Measurements from ENCODE around the gene BRME1.

Gene BRME1

DNA sequence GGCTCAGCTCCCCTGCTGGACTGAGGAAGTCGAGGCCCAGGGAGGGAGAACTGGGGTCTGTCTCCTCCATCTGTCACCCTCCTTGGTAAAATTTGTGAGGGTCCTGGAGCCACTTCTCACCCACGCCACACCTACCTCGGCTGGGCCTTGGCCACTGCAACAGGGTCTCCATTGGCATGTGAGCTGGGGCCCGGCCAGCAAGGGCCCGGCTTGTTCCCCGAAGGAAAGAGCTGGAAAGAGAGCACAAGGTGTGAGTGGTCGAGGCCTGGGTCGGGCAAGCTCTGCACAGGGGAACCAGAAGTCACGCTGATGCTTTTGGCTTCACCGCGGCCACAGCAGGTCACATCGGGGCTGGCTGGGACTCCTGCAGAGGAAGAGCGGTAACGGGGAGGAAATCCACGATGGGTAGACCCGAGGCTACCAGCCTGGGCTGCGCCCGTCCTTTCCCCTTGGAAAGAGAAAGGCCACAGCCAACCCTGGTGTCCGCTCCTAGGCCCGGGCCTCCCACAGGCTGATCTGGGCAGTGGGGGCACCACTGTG lies 20.0 kb downstream of the BRME1 start:
- H3K9me3 ChIP-seq (ENCODE audit: insufficient read depth, low read length), result no peaks in the 10 kb centered on the region
- no peaks in the 10 kb centered on the region for H3K9me2 ChIP-seq (replicated peaks; ENCODE audit: insufficient read depth, low read length)
- no peaks in the 10 kb centered on the region for H3K36me3 ChIP-seq (ENCODE audit: low read length)
- no peak overlapping the region for H2AFZ ChIP-seq (ENCODE audit: low read depth, low read length, severe bottlenecking)
- H3K27me3 ChIP-seq (ENCODE audit: low read length), result no peaks in the 10 kb centered on the region
- H3K4me3 ChIP-seq (ENCODE audit: insufficient read depth, low read length, poor library complexity, severe bottlenecking), result no peak overlapping the region
- no peak for TF ChIP-seq EZH2phosphoT487 (conservative IDR thresholded peaks at IDR 0.05; ENCODE audit: low read length)
- TF ChIP-seq, protein P1, sequence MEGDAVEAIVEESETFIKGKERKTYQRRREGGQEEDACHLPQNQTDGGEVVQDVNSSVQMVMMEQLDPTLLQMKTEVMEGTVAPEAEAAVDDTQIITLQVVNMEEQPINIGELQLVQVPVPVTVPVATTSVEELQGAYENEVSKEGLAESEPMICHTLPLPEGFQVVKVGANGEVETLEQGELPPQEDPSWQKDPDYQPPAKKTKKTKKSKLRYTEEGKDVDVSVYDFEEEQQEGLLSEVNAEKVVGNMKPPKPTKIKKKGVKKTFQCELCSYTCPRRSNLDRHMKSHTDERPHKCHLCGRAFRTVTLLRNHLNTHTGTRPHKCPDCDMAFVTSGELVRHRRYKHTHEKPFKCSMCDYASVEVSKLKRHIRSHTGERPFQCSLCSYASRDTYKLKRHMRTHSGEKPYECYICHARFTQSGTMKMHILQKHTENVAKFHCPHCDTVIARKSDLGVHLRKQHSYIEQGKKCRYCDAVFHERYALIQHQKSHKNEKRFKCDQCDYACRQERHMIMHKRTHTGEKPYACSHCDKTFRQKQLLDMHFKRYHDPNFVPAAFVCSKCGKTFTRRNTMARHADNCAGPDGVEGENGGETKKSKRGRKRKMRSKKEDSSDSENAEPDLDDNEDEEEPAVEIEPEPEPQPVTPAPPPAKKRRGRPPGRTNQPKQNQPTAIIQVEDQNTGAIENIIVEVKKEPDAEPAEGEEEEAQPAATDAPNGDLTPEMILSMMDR (IDR thresholded peaks at IDR 0.05; ENCODE audit: insufficient read depth, low read length, poor library complexity, severe bottlenecking), result no peak
- no peak overlapping the region for H3K27ac ChIP-seq (ENCODE audit: low read depth, low read length)
- no peaks in the 10 kb centered on the region for H3F3A ChIP-seq (ENCODE audit: insufficient read depth)
- H4K20me1 ChIP-seq (ENCODE audit: low read depth, low read length), result no peaks in the 10 kb centered on the region
- H3K79me2 ChIP-seq (ENCODE audit: insufficient read depth, low read length), result no peaks in the 10 kb centered on the region
- no peak overlapping the region for H3K4me2 ChIP-seq (ENCODE audit: low read depth, low read length, poor library complexity, severe bottlenecking)
- H3K9ac ChIP-seq (ENCODE audit: low read length), result no peak overlapping the region

DNA sequence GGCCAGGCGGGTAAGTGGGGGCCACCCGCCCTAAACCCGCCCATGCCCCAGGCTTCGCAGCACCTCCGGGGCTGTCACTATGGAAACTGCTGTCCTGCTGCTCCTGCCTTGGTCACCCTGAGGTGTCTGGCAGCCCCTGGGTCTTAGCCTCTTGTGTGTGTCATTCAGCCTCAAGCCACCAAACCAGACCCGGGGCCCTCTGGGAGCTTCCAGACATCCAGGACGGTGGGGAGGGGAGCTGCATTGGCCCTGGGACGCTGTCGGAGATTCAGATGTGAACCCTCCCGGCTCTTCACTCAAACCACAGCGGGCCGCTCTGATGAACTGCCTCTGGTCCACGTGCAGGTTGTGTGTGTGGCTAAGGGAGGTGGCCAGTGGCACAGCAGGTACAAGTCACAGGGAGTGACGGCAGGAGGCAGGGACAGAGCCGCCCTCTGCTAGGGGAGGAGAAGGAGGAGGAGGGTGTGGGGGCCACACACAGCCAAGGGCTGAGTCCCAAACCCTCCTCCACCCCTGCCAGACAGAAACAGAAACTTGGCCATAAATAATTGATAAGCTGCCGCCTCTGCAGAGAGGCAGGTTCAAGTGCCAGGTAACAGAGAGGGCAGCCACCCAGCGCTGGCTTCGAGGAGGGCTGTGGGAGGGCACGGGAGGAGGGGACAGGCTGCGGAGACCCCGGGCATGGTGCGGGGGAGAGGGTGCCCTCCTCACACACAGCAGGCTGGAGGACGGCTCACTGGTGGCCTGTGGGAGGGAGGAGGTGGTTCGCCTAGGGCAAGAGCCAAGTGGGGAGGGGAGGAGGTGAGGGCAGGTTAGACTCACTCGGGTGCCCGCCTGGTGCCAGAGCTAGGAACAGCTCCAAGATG lies 21.0 kb downstream of the BRME1 start:
- H3K79me2 ChIP-seq (ENCODE audit: insufficient read depth, low read length), result no peaks in the 10 kb centered on the region
- no peaks in the 10 kb centered on the region for H4K20me1 ChIP-seq (ENCODE audit: low read depth, low read length)
- H3K4me2 ChIP-seq (ENCODE audit: low read depth, low read length, poor library complexity, severe bottlenecking), result no peak overlapping the region
- H3K9me3 ChIP-seq (ENCODE audit: insufficient read depth, low read length), result no peaks in the 10 kb centered on the region
- no peaks in the 10 kb centered on the region for H3F3A ChIP-seq (ENCODE audit: insufficient read depth)
- no peaks in the 10 kb centered on the region for H3K27me3 ChIP-seq (ENCODE audit: low read length)
- no peaks in the 10 kb centered on the region for H3K36me3 ChIP-seq (ENCODE audit: low read length)
- no peak overlapping the region for H3K4me3 ChIP-seq (ENCODE audit: insufficient read depth, low read length, poor library complexity, severe bottlenecking)
- no peak for TF ChIP-seq EZH2phosphoT487 (conservative IDR thresholded peaks at IDR 0.05; ENCODE audit: low read length)
- TF ChIP-seq, protein P1 (IDR thresholded peaks at IDR 0.05; ENCODE audit: insufficient read depth, low read length, poor library complexity, severe bottlenecking), result no peak
- no peak overlapping the region for H2AFZ ChIP-seq (ENCODE audit: low read depth, low read length, severe bottlenecking)
- no peak overlapping the region for H3K9ac ChIP-seq (ENCODE audit: low read length)
- no peaks in the 10 kb centered on the region for H3K9me2 ChIP-seq (replicated peaks; ENCODE audit: insufficient read depth, low read length)
- H3K27ac ChIP-seq (ENCODE audit: low read depth, low read length), result no peak overlapping the region

DNA sequence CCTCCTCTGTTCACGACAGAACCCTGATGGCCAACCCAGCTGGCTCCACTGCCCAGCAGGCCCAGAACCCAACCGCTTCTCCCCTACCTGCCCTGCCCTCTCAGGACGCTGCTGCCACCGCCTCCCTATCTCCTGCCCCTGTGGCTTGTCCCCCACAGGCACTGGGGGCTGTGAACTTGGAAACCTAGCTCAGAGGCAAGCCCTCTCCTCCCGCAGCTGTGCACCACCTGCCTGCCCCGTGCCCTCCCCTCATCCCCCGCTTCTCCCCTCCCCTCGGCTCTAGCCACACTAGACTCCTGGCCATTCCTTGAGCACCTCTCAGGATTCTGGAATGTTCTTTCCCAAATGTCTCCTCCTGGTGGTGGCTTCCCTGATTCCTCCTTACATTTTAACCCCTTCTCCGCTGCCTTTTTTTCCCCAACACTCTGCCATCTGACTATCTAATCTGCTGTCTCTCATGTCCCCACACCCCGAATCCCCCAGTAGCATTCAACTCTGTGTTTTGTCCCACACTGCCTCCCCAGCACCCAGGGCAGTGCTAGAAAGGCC lies 22.3 kb downstream of the BRME1 start:
- H3K9me3 ChIP-seq (ENCODE audit: insufficient read depth, low read length), result no peaks in the 10 kb centered on the region
- H3K9me2 ChIP-seq (replicated peaks; ENCODE audit: insufficient read depth, low read length), result no peaks in the 10 kb centered on the region
- no peak overlapping the region for H3K9ac ChIP-seq (ENCODE audit: low read length)
- no peaks in the 10 kb centered on the region for H3K36me3 ChIP-seq (ENCODE audit: low read length)
- H3K27ac ChIP-seq (ENCODE audit: low read depth, low read length), result no peak overlapping the region
- TF ChIP-seq, protein P1 (IDR thresholded peaks at IDR 0.05; ENCODE audit: insufficient read depth, low read length, poor library complexity, severe bottlenecking), result no peak
- TF ChIP-seq EZH2phosphoT487 (conservative IDR thresholded peaks at IDR 0.05; ENCODE audit: low read length), result no peak
- no peaks in the 10 kb centered on the region for H3K79me2 ChIP-seq (ENCODE audit: insufficient read depth, low read length)
- no peaks in the 10 kb centered on the region for H3F3A ChIP-seq (ENCODE audit: insufficient read depth)
- H2AFZ ChIP-seq (ENCODE audit: low read depth, low read length, severe bottlenecking), result no peak overlapping the region
- no peaks in the 10 kb centered on the region for H3K27me3 ChIP-seq (ENCODE audit: low read length)
- no peaks in the 10 kb centered on the region for H4K20me1 ChIP-seq (ENCODE audit: low read depth, low read length)
- H3K4me2 ChIP-seq (ENCODE audit: low read depth, low read length, poor library complexity, severe bottlenecking), result no peak overlapping the region
- no peak overlapping the region for H3K4me3 ChIP-seq (ENCODE audit: insufficient read depth, low read length, poor library complexity, severe bottlenecking)
